ENCODE measurements around the gene EIF4G3.

Gene EIF4G3

DNA sequence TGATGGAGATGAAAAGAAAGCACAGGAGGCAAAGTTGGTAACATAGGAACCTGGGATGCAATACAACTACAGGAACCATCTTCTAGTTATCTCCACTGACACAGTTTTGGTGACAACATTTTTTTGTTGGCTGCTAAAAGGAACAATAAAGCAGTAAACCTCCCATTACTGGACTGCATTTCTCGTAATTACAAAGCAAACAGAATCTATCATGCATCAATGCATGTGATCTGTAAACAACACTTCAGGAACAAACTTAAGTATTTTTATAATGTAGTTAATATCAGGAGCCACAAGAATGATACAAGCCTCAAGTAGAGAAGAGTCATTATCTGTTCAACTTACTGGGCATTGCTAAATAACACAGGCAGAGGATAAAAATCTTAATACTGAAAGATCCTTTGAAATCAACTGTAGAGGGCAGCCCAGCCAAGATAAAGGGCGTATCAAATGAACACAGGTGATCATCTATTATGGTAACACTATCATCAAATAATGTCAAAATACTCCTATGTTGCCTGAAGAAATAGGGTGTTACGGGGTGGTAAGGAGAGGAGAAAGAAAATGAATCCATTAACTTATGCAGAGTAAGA is 193.3 kb downstream of the EIF4G3 start:
- H3K4me3 ChIP-seq (ENCODE audit: low read depth, low read length) = no peak overlapping the region
- TF ChIP-seq, protein P1, sequence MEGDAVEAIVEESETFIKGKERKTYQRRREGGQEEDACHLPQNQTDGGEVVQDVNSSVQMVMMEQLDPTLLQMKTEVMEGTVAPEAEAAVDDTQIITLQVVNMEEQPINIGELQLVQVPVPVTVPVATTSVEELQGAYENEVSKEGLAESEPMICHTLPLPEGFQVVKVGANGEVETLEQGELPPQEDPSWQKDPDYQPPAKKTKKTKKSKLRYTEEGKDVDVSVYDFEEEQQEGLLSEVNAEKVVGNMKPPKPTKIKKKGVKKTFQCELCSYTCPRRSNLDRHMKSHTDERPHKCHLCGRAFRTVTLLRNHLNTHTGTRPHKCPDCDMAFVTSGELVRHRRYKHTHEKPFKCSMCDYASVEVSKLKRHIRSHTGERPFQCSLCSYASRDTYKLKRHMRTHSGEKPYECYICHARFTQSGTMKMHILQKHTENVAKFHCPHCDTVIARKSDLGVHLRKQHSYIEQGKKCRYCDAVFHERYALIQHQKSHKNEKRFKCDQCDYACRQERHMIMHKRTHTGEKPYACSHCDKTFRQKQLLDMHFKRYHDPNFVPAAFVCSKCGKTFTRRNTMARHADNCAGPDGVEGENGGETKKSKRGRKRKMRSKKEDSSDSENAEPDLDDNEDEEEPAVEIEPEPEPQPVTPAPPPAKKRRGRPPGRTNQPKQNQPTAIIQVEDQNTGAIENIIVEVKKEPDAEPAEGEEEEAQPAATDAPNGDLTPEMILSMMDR (IDR thresholded peaks at IDR 0.05) = peak; percentile 10
- peaks cover 2% of the 10 kb centered on the region for H3K4me1 ChIP-seq
- H3K9me3 ChIP-seq (ENCODE audit: control insufficient read depth, low read length) = no peaks in the 10 kb centered on the region
- H3K79me2 ChIP-seq = no peaks in the 10 kb centered on the region
- H3K27me3 ChIP-seq (ENCODE audit: control insufficient read depth, insufficient read depth, low read length) = no peaks in the 10 kb centered on the region
- H3K36me3 ChIP-seq (ENCODE audit: control insufficient read depth, insufficient read depth, low read length) = no peaks in the 10 kb centered on the region
- H3K4me2 ChIP-seq (ENCODE audit: low read length) = peak overlapping the region; percentile 36
- H3K9ac ChIP-seq = no peak overlapping the region
- H3K27ac ChIP-seq = no peak overlapping the region
- H2AFZ ChIP-seq = no peak overlapping the region

DNA sequence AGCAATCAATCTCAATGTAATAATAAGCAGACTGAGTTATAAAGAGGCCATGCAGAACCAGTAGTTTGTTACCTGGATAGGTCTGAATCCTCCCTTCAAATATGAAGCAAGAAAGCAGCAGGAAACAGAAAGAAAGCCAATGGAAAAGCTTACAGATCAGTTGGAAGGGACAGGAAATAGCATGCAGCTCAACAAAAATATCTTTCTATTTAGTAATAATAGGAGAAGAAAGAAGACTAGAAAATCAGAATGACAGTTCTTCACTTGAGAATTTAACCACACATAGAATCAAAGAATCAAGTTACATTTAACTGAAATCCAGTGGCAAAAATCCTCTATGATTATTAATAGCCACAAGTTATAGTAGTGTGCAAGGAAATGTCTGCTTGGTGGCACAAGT is 194.4 kb downstream of the EIF4G3 start:
- Histone ChIP-seq H3K9ac (no peak overlapping the region), H3K27ac (no peak overlapping the region), H3K4me2 (ENCODE audit: low read length) (no peak overlapping the region), H3K79me2 (no peaks in the 10 kb centered on the region), H3K4me3 (ENCODE audit: low read depth, low read length) (no peak overlapping the region), H2AFZ (no peak overlapping the region), H3K9me3 (ENCODE audit: control insufficient read depth, low read length) (no peaks in the 10 kb centered on the region), H3K27me3 (ENCODE audit: control insufficient read depth, insufficient read depth, low read length) (no peaks in the 10 kb centered on the region), H3K36me3 (ENCODE audit: control insufficient read depth, insufficient read depth, low read length) (no peaks in the 10 kb centered on the region), H3K4me1 (peaks cover 2% of the 10 kb centered on the region)
- TF ChIP-seq, protein P1 (IDR thresholded peaks at IDR 0.05) = no peak

DNA sequence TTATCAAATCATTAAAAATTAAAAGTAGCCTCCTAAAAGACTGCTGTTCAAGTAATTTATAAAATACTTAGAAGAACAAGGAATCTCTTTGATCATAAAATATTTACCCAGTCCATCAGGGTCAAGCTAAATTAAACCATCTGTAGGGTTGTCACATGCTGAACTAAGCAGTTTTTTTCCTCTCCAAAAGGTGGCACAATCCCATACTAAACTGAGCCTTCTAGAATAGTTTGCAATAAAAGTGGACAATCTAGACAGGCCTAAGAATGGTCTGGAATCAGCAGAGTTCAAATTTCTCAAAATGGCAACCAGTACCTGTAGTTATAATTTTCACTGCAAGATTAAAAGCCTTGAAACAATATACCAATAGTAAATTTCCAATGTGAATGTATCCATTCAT is 194.8 kb downstream of the EIF4G3 start:
- H3K9ac ChIP-seq = no peak overlapping the region
- peaks cover 2% of the 10 kb centered on the region for H3K4me1 ChIP-seq
- TF ChIP-seq, protein P1 (IDR thresholded peaks at IDR 0.05) = no peak
- no peak overlapping the region for H3K27ac ChIP-seq
- H3K9me3 ChIP-seq (ENCODE audit: control insufficient read depth, low read length) = no peaks in the 10 kb centered on the region
- H3K79me2 ChIP-seq = no peaks in the 10 kb centered on the region
- no peaks in the 10 kb centered on the region for H3K36me3 ChIP-seq (ENCODE audit: control insufficient read depth, insufficient read depth, low read length)
- H2AFZ ChIP-seq = no peak overlapping the region
- no peak overlapping the region for H3K4me2 ChIP-seq (ENCODE audit: low read length)
- H3K4me3 ChIP-seq (ENCODE audit: low read depth, low read length) = no peak overlapping the region
- H3K27me3 ChIP-seq (ENCODE audit: control insufficient read depth, insufficient read depth, low read length) = no peaks in the 10 kb centered on the region

DNA sequence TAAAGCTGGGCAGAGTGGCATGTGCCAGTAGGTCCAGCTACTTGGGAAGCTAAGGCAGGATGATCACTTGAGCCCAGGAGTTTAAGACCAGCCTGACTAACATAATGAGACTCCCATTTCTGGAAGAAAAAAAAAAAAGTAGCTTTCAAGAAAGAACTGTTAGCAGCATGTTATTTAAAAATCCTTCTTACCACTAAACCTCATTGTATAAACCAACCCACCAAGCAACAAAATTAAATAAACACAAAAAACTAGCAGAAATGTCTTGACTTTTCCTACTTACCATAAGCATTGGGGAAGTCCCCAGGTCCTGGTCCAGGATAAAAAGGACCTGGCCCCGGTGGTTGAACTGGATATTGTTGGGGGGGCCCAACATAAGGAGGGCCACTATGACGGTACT is 196.6 kb downstream of the EIF4G3 start:
- Histone ChIP-seq H3K27me3 (ENCODE audit: control insufficient read depth, insufficient read depth, low read length) (no peaks in the 10 kb centered on the region), H3K4me1 (peaks cover 2% of the 10 kb centered on the region), H3K79me2 (no peaks in the 10 kb centered on the region), H3K4me2 (ENCODE audit: low read length) (no peak overlapping the region), H3K36me3 (ENCODE audit: control insufficient read depth, insufficient read depth, low read length) (no peaks in the 10 kb centered on the region), H3K9ac (no peak overlapping the region), H3K4me3 (ENCODE audit: low read depth, low read length) (no peak overlapping the region), H3K9me3 (ENCODE audit: control insufficient read depth, low read length) (no peaks in the 10 kb centered on the region), H3K27ac (no peak overlapping the region), H2AFZ (no peak overlapping the region)
- TF ChIP-seq, protein P1 (IDR thresholded peaks at IDR 0.05) = no peak

DNA sequence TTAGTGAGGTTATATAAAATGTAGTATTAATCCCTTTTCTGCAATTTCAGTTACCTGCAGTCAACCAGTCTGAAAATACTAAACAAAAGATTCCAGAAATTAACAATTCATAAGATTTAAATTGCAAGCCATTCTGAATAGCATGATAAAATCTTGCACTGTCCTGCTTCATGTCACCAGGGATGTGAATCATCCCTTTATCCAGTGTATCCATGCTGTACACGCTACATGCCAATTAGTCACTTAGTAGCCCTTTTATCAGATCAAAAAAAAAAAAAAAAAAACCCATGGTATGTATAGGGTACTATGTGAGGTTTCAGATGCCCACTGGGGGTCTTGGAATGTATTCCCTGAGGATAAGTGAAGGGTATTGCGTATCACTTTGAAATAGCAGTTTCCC is 198.3 kb downstream of the EIF4G3 start:
- TF ChIP-seq, protein P1 (IDR thresholded peaks at IDR 0.05) = no peak
- Histone ChIP-seq H3K9me3 (ENCODE audit: control insufficient read depth, low read length) (no peaks in the 10 kb centered on the region), H3K9ac (no peak overlapping the region), H3K27ac (no peak overlapping the region), H2AFZ (no peak overlapping the region), H3K4me2 (ENCODE audit: low read length) (no peak overlapping the region), H3K79me2 (no peaks in the 10 kb centered on the region), H3K36me3 (ENCODE audit: control insufficient read depth, insufficient read depth, low read length) (no peaks in the 10 kb centered on the region), H3K4me1 (peaks cover 2% of the 10 kb centered on the region), H3K27me3 (ENCODE audit: control insufficient read depth, insufficient read depth, low read length) (no peaks in the 10 kb centered on the region), H3K4me3 (ENCODE audit: low read depth, low read length) (no peak overlapping the region)
